ENCODE measurements around the gene GFOD2. TPM values are rescaled to one million over a fixed set of nuclear protein-coding genes. Genes with fewer than 3 reads are reported as not detected.

GFOD2 gene
- total and polyA plus RNA-seq, 2 of the 13 experiments (the other 11 are each of a cell fraction or from before 2014, with no cell fraction given) = 11.1 to 17.2 TPM

DNA sequence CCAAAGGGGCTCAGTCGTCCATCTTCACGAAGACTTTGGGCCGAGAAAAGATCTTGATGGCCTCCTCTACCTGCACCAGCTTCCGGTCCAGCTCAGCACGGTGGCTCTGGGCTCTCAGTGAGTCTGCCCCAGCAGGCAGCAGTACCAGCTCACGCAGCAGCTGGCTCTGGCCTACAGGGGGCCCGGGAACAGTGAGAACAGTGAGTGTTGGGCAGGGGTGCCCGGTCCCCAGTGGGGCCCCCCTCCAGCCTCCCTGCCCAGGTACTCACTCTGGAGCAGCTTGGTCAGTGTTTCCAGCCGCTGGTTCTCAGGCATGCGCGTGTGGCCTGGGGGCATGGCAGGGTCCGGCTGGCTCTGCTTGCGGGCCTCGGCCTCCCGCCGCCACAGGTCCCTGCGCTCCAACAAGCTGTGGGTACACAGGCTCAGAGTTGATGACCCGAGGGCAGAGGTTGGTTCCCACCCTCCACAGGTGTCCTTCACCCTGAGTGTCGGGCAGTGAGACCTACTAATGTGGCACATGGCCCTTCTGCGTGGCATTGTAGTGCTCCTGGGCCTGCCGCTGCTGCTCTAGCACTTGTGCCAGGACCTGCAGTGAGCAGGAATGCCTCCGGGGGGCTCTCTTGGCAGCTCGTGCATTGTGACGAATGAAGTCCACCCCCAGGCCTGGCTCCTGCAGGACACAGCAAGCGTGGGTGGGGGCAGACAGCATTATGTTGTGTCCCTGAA lies 55.8 kb downstream of the GFOD2 start (continued):
- TF ChIP-seq EZH2 (conservative IDR thresholded peaks at IDR 0.05; ENCODE audit: low read depth, low read length) = no peak
- TF ChIP-seq, protein P1, sequence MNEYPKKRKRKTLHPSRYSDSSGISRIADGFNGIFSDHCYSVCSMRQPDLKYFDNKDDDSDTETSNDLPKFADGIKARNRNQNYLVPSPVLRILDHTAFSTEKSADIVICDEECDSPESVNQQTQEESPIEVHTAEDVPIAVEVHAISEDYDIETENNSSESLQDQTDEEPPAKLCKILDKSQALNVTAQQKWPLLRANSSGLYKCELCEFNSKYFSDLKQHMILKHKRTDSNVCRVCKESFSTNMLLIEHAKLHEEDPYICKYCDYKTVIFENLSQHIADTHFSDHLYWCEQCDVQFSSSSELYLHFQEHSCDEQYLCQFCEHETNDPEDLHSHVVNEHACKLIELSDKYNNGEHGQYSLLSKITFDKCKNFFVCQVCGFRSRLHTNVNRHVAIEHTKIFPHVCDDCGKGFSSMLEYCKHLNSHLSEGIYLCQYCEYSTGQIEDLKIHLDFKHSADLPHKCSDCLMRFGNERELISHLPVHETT (CRISPR knock-in tag; conservative IDR thresholded peaks at IDR 0.05) = no peak
- no peak for TF ChIP-seq PCBP2 (optimal IDR thresholded peaks at IDR 0.05; ENCODE audit: low read depth, low read length, poor library complexity, severe bottlenecking)
- TF ChIP-seq ZFP36 (IDR thresholded peaks at IDR 0.05; ENCODE audit: borderline replicate concordance, low read depth, low read length, partially characterized antibody) = no peak
- TF ChIP-seq ZNF652 (CRISPR knock-in tag; IDR thresholded peaks at IDR 0.05; ENCODE audit: borderline replicate concordance, low read depth) = no peak
- no peak for TF ChIP-seq NFE2 (CRISPR knock-in tag; IDR thresholded peaks at IDR 0.05)
- TF ChIP-seq ZNF776 (CRISPR knock-in tag; IDR thresholded peaks at IDR 0.05) = no peak
- no peak for TF ChIP-seq ZNF12 (CRISPR knock-in tag; IDR thresholded peaks at IDR 0.05)
- 0 out of 2 replicates have a peak, but pooled peaks have one; percentile 28 for TF ChIP-seq ZNF777 (CRISPR knock-in tag; IDR thresholded peaks at IDR 0.05)
- TF ChIP-seq, protein P2, sequence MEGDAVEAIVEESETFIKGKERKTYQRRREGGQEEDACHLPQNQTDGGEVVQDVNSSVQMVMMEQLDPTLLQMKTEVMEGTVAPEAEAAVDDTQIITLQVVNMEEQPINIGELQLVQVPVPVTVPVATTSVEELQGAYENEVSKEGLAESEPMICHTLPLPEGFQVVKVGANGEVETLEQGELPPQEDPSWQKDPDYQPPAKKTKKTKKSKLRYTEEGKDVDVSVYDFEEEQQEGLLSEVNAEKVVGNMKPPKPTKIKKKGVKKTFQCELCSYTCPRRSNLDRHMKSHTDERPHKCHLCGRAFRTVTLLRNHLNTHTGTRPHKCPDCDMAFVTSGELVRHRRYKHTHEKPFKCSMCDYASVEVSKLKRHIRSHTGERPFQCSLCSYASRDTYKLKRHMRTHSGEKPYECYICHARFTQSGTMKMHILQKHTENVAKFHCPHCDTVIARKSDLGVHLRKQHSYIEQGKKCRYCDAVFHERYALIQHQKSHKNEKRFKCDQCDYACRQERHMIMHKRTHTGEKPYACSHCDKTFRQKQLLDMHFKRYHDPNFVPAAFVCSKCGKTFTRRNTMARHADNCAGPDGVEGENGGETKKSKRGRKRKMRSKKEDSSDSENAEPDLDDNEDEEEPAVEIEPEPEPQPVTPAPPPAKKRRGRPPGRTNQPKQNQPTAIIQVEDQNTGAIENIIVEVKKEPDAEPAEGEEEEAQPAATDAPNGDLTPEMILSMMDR (CRISPR knock-in tag; IDR thresholded peaks at IDR 0.05) = peak; percentile 46
- no peak for TF ChIP-seq GATAD1 (CRISPR knock-in tag; IDR thresholded peaks at IDR 0.05)
- TF ChIP-seq AGO1 (IDR thresholded peaks at IDR 0.05; ENCODE audit: low read depth, low read length, poor library complexity, severe bottlenecking) = no peak
- no peak for TF ChIP-seq KAT2B (IDR thresholded peaks at IDR 0.05; ENCODE audit: borderline replicate concordance, low read depth, low read length)
- no peak for TF ChIP-seq GTF3A (CRISPR knock-in tag; conservative IDR thresholded peaks at IDR 0.05)
- TF ChIP-seq ZMYM2 (CRISPR knock-in tag; IDR thresholded peaks at IDR 0.05) = no peak
- TF ChIP-seq ZSCAN22 (CRISPR knock-in tag; IDR thresholded peaks at IDR 0.05) = no peak
- TF ChIP-seq EED (CRISPR knock-in tag; IDR thresholded peaks at IDR 0.05) = 0 out of 2 replicates have a peak, but pooled peaks have one; percentile 30
- TF ChIP-seq, protein P3, sequence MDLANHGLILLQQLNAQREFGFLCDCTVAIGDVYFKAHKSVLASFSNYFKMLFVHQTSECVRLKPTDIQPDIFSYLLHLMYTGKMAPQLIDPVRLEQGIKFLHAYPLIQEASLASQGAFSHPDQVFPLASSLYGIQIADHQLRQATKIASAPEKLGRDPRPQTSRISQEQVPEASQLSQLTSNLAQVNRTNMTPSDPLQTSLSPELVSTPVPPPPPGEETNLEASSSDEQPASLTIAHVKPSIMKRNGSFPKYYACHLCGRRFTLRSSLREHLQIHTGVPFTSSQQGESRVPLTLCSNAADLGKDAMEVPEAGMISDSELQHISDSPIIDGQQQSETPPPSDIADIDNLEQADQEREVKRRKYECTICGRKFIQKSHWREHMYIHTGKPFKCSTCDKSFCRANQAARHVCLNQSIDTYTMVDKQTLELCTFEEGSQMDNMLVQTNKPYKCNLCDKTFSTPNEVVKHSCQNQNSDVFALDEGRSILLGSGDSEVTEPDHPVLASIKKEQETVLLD (CRISPR knock-in tag; IDR thresholded peaks at IDR 0.05; ENCODE audit: low read depth) = 0 out of 2 replicates have a peak, but pooled peaks have one; percentile 29
- no peak for TF ChIP-seq ZNF850 (CRISPR knock-in tag; conservative IDR thresholded peaks at IDR 0.05)
- TF ChIP-seq ADNP (CRISPR knock-in tag; IDR thresholded peaks at IDR 0.05) = no peak
- TF ChIP-seq HES4 (CRISPR knock-in tag; IDR thresholded peaks at IDR 0.05; ENCODE audit: borderline replicate concordance) = peak; percentile 32; the same call in 1 of the 2 replicates
- no peak for TF ChIP-seq CREB1 (IDR thresholded peaks at IDR 0.05)
- no peak for TF ChIP-seq CREB1 (CRISPR knock-in tag; IDR thresholded peaks at IDR 0.05)
- TF ChIP-seq HIVEP1 (CRISPR knock-in tag; IDR thresholded peaks at IDR 0.05) = 0 out of 2 replicates have a peak, but pooled peaks have one; percentile 29
- TF ChIP-seq FOXO1 (CRISPR knock-in tag; IDR thresholded peaks at IDR 0.05) = no peak
- TF ChIP-seq, protein P4, sequence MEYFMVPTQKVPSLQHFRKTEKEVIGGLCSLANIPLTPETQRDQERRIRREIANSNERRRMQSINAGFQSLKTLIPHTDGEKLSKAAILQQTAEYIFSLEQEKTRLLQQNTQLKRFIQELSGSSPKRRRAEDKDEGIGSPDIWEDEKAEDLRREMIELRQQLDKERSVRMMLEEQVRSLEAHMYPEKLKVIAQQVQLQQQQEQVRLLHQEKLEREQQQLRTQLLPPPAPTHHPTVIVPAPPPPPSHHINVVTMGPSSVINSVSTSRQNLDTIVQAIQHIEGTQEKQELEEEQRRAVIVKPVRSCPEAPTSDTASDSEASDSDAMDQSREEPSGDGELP (IDR thresholded peaks at IDR 0.05; ENCODE audit: borderline replicate concordance, low read depth) = no peak
- TF ChIP-seq ZFY (CRISPR knock-in tag; IDR thresholded peaks at IDR 0.05) = 0 out of 2 replicates have a peak, but pooled peaks have one; percentile 29
